Prostate gland (tissue), 2 donors: ENCODE data around the gene RPUSD1. TPM values are rescaled to one million over a fixed set of nuclear protein-coding genes. Genes with fewer than 3 reads are reported as not detected.

Experiments
- DNase-seq: peaks from one replicate; pipeline ENCODE4 v3.0.0-alpha.2; 2019; ENCODE audit warnings: low spot score
- H3K27ac ChIP-seq, 2 donors: fragments of 200-600 bp; sonication (generic); 2 replicates each; pipeline ENCODE4 v1.5.1; 2017 to 2019
- H3K27me3 ChIP-seq: fragments of 200-600 bp; sonication (generic); replicated peaks from 2 replicates; pipeline ENCODE4 v1.5.1; 2019; ENCODE audit not compliant: insufficient read depth
- H3K36me3 ChIP-seq, 2 donors: fragments of 200-600 bp; sonication (generic); 1 replicate in 1 of 2; 2 replicates in 1 of 2; pipeline versions ENCODE4 v1.5.1 to v1.8.1; 2017 to 2019
- H3K4me1 ChIP-seq: fragments of 200-600 bp; sonication (generic); replicated peaks from 2 replicates; pipeline ENCODE4 v1.5.1; 2019
- H3K4me3 ChIP-seq, 2 donors: fragments of 200-600 bp; sonication (generic); 2 replicates each; pipeline ENCODE4 v1.5.1; 2017 to 2019
- H3K9me3 ChIP-seq: fragments of 200-600 bp; sonication (generic); 2 replicates; pipeline ENCODE4 v1.5.1; 2017
- POLR2A ChIP-seq: fragments of 450-650 bp; IDR thresholded peaks from one replicate; pipeline ENCODE4 v1.6.1; 2016; ENCODE audit warnings: antibody characterized with exemption, mild to moderate bottlenecking
- POLR2AphosphoS5 ChIP-seq: sonication (generic); formaldehyde crosslinking; IDR thresholded peaks from one replicate; pipeline ENCODE4 v1.6.1; 2017; ENCODE audit warnings: antibody characterized with exemption
- WGBS: methylation state at CpG from one replicate; pipeline ENCODE4 v1.1.5; 2018; 5-methylcytosine and 5-hydroxymethylcytosine counted together
- intact Hi-C: fragments of 100-400 bp; cut with DNase I; formaldehyde crosslinking; loops from one replicate; pipeline ENCODE4 v1.14.2; 2022
- total RNA-seq, 2 donors: library from RNA; depleted of rRNA; stranded (reverse); fragments of >200 nt; gene quantifications; one replicate each; pipeline ENCODE4 v1.1.0, GENCODE V29; 2016
- TF ChIP-seq, protein P1 (sequence below), 4 experiments: fragments of 200-600 bp in 2 of 4; fragments of 450-650 bp in 2 of 4; sonication (generic) in 2 of 4; IDR thresholded peaks; 1 replicate in 3 of 4; 2 replicates in 1 of 4; pipeline ENCODE4 v1.5.1; 2016 to 2019; ENCODE audit warnings: antibody characterized with exemption in 4 of 4, mild to moderate bottlenecking in 2 of 4, moderate library complexity in 2 of 4

RPUSD1 gene
- total RNA-seq, 2 donors from 2014 or later = 22.0 to 32.4 TPM

DNA sequence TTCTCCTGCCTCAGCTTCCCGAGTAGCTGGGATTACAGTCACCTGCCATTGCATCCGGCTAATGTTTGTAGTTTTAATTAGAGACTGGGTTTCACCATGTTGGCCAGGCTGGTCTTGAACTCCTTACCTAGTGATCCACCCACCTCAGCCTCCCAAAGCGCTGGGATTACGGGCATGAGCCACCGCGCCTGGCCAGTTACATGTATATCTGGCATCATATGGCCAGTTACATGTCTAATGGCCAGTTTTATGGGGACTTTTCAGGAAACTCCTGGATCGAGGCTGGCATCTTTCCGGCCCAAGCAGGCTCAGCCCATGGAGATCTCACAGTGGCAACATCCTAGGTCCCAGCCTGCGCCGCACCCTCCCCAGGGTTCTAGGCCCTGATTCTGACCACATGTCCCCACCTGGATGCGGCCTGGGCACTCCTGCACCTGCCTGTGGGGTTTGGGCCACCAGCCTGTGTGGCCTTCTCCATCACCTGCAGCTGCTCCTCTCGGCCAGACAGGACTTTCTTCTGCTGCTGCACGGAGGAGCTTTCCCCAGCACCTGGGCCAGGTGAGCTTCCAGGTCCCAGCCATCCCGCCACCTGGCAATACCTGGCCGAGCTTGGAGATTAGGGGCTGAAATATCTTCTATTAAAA is 46.1 kb downstream of the RPUSD1 start:
- no peak overlapping the region for H3K4me3 ChIP-seq
- H3K9me3 ChIP-seq = no peaks in the 10 kb centered on the region
- TF ChIP-seq POLR2AphosphoS5 (no peak), POLR2A (no peak)
- TF ChIP-seq, protein P1, sequence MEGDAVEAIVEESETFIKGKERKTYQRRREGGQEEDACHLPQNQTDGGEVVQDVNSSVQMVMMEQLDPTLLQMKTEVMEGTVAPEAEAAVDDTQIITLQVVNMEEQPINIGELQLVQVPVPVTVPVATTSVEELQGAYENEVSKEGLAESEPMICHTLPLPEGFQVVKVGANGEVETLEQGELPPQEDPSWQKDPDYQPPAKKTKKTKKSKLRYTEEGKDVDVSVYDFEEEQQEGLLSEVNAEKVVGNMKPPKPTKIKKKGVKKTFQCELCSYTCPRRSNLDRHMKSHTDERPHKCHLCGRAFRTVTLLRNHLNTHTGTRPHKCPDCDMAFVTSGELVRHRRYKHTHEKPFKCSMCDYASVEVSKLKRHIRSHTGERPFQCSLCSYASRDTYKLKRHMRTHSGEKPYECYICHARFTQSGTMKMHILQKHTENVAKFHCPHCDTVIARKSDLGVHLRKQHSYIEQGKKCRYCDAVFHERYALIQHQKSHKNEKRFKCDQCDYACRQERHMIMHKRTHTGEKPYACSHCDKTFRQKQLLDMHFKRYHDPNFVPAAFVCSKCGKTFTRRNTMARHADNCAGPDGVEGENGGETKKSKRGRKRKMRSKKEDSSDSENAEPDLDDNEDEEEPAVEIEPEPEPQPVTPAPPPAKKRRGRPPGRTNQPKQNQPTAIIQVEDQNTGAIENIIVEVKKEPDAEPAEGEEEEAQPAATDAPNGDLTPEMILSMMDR (IDR thresholded peaks at IDR 0.05) = no peak
- H3K27ac ChIP-seq = no peak overlapping the region
- WGBS = 86% methylated on average over 15 of the region's 15 CpGs
- intact Hi-C loops = no loop called here
- H3K27me3 ChIP-seq = no peaks in the 10 kb centered on the region
- no peaks in the 10 kb centered on the region for H3K36me3 ChIP-seq
- no peak for DNase-seq
- no peaks in the 10 kb centered on the region for H3K4me1 ChIP-seq

DNA sequence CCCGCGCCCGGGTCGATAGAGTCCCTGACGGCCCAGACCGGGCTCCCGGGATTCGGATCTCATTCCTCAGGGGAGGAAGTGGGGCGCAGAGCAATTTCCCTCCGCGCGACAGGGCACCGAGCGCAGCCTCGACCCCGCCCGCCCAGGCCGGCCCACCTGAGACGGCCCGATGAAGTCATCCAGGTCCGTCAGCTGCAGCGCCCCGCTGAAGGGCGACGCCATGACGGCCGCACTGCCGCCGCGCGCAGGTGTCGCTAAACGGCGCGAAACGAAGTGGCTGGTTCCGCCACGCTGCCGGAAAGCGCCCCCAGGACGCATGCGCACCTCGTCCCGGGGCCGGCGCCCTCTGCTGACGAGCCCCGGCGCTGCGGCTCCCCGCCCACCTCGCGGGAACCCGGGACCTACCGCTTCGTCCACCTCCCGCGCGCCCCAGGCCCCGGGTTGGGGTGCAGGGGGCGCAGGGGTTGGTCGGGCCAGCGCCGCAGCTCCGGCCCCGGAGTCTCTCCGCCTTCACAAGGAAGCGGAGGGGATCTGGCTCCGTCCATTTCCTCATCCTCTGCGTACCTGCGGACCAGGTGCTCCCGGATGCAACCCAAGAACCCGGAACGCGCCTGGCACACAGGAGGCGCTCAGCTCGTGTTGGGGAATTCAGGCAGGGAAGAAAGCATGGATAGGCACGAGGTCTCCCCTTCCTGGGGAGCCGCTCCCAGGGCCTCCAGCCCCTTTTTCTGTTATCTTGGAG is 47.2 kb downstream of the RPUSD1 start, which contains the start of gene CIAO3:
CIAO3 (minus strand) TSS at position 234 of the 742 bp plus-strand sequence; CDS start at position 222, 12 bp downstream.
- Histone ChIP-seq H3K4me1 (no peaks in the 10 kb centered on the region), H3K27me3 (no peaks in the 10 kb centered on the region), H3K27ac (peak within 1 kb of the TSS; percentile 78 to 84), H3K4me3 (peak within 1 kb of the TSS; percentile 93 to 94), H3K9me3 (no peaks in the 10 kb centered on the region), H3K36me3 (no peaks in the 10 kb centered on the region)
- TF ChIP-seq POLR2AphosphoS5 (peak; percentile 98), POLR2A (peak; percentile 75)
- TF ChIP-seq, protein P1 (IDR thresholded peaks at IDR 0.05) = peak; percentile 97 to 100 (median 99)
- under 1% methylated on average over 36 of the region's 79 CpGs for WGBS
- intact Hi-C loops = no loop called here
- peak; percentile 78 for DNase-seq

- TF ChIP-seq, protein P1 (IDR thresholded peaks at IDR 0.05) = no peak
- TF ChIP-seq POLR2A = no peak
- no peak for TF ChIP-seq POLR2AphosphoS5
- Histone ChIP-seq H3K36me3 (no peaks in the 10 kb centered on the region), H3K4me3 (peak overlapping the region; percentile 93 to 94), H3K4me1 (no peaks in the 10 kb centered on the region), H3K9me3 (no peaks in the 10 kb centered on the region), H3K27ac (peak overlapping the region; percentile 78 to 84), H3K27me3 (no peaks in the 10 kb centered on the region)
- intact Hi-C loops = no loop called here
- under 1% methylated on average over 21 of the region's 22 CpGs for WGBS
- DNase-seq = no peak
Measured at GRCh38 chr16:740459-740763, 47.8 kb downstream of the RPUSD1 start.

DNA sequence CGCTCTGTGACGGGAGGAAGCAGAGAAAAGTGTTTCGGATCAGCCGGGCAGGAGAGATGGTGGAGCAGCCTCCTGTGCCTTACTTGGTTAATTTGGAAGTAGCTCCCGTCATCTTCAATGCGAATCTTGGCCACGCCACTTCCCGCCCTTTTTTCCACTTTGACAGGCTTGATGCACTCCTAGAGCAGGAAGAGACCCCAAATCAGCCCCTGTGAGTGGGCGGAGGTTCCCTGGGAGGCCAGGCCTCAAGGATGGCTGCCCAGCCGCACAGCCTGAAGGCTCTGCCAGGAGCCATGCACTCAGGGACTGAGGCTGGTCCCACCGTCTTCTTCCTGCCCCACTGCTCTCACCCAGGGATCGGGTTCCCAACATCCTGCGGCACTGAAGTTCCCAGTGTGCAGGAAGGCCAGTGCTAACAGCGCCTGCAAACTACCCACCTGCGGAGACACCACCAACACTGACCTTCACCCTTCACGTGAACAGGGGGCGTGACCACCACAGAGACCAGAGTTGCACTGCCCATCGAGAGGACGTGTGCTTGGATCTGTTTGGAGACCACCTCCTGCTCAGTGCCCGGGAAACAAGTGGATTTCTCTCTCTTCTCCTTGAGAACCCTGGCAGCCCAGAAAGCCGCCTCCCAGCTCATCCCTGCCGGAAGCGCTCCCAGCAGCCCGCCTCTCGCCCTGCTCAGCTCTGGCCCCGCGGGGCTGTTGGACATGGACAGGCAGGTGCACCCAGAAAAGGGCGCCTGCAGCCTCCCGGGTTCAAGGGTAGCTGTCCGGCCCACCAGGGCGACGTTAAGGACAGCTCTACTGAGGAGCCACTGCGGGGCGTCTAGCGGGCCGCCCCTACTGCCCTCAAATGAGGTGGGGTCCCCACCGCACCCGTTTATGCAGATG is 48.4 kb downstream of the RPUSD1 start:
- intact Hi-C loops = no loop called here
- Histone ChIP-seq H3K36me3 (no peaks in the 10 kb centered on the region), H3K4me1 (no peaks in the 10 kb centered on the region), H3K27me3 (no peaks in the 10 kb centered on the region), H3K27ac (peak overlapping the region; percentile 78 to 84), H3K4me3 (peak overlapping the region; percentile 93 to 94), H3K9me3 (no peaks in the 10 kb centered on the region)
- DNase-seq = no peak
- 38% methylated on average over 35 of the region's 38 CpGs for WGBS
- TF ChIP-seq POLR2AphosphoS5 = no peak
- TF ChIP-seq POLR2A = no peak
- TF ChIP-seq, protein P1 (IDR thresholded peaks at IDR 0.05) = no peak
